ENCODE measurements around the gene SELENOS.

SELENOS gene

DNA sequence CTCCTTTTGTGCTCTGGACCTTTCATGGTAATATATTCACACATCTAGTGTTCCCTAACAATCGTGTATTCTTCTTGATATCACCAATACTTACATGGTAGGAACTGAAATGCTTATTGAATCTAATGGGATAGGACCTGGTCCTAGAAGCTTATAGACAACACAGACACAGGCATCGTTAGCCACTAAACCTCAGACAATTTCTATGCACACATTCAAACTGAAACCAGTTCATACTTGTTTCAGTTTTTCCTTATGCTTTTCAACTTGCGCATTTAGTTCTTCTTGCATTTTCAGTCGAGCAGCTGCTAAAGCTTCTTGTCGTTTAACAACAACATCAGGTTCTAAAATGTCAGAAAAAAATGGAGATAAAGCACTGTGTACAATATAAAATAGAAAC is 2.3 kb downstream of the SELENOS start:
- DNase-seq: no peak

DNA sequence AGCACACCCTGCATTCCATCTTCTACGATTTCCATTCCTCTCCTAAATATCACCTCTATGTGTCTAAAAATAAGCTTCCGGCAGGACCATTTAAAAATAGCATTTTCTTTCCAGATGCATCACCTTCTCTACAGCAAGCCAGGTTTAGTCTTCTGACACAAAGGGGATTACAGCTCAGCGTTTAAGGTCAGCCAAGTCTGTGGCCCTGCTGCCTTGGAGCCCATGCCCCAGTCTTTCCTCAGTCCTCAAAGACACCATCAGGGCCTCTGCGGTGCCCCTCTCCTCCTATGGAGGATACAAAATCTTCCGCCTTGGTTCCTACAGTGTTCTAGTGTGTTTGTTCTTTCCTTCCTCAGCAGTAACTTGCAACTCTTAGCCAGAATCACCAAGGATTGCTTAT is 3.8 kb downstream of the SELENOS start:
- DNase-seq: no peak

DNA sequence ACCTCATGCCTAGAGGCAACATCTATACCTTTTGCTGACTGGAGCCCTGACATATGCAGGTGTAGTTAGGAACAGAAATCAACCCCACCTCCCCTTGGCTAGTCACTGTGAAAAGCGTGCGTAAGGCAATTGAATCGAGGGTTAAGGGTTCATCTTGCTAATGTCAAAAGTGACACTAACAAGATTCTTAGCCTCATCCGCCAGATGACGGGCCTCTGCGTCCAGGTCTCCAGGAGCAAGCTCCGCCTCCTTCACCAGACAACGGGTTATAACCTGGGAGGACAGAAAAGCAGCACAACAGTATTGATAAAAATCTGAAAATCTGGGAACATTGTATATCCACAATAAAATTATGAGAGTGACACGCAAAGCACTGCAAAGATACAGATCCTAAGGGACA is 4.7 kb downstream of the SELENOS start:
- DNase-seq: no peak

DNA sequence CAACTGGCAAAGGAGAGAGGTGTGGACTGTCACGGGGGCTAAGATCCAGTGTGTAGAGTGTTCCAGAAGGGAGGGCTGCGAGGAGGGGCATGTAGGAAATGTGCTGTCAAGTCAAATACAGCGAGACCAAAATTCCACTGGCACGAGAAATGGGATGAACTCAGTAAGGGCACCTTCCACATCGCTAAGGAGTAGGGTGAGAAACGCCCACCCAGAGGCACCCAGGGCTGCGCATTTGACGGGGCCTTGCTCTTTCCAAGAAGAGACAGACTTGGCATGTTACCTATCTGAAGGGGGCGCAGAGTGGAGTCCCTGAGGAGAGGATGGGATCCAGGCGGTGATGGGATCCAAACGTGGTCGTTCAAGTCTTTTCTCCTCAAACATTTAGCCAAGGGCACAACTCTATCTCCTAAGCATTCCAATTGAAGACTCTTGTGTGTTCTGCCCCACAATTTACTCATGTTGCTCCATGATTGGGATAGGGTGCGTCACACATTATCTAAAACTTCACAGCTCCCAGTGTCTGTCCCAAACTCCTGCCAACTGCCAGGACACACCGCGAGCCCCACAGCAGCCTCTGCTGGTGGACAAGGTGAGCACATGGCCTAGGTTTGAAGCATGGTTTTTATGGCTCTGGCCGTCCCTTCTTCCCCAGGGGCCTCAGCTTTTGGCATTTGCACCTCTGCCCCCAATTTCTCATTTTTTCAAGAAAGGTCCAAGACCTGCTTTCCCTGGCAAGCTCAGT is 7.6 kb downstream of the SELENOS start:
- no peak for DNase-seq

DNA sequence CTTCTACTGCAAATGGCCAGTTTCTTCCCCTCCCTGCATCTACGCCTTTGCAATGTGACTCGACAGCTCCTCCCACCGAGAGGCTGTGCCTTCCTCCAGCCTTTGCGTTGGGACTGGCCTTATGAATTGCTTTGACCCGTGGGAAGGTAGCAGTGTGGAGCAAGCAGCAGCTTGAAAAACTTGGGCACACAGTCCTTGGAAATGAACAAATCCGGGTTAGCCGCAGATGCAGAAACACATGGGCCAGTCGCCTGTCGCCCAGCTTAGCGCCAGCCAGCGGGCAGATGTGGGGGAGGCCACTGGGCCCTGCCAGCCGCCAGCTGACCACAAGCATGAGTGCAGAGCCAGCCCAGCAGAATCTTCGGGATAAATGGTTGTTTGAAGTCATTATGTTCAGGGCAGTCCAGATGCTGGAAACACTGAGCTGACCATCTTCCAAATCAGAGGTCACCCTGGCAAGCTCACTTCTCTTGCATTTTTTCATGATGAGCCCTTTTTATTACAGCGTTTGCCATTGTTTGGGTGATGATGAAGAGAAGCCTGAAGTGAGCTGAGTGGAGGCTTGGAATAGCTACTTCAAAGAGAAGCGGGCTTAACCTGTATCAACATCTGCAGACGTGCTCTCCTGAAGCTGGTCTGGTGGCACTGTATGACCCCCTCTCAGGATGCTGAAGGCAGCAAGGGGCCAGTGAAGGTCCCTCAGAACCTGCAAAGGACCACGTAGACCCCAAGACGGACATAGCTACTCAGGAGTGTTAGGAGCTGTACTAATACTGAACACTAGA is 9.8 kb downstream of the SELENOS start:
- no peak for DNase-seq

DNA sequence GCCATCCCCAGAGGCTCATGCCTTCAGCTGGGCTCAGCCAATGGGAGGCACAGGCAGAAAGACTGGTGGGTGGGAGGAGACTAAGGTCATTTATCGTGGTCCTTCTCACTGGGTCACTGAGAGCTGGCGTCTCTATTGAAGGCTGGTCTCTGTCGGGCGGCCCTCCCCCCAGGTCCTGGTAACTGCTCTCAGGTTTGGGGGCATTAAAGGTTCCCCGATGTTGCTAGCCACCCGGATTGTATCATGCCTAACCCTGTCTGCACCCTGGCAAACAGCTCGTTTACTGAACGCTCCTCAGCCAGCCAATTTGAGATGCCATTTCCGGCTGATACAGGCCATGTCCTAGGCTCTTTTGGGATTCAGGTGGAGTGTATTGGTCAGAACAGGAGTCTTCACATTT is 10.5 kb downstream of the SELENOS start:
- no peak for DNase-seq

DNA sequence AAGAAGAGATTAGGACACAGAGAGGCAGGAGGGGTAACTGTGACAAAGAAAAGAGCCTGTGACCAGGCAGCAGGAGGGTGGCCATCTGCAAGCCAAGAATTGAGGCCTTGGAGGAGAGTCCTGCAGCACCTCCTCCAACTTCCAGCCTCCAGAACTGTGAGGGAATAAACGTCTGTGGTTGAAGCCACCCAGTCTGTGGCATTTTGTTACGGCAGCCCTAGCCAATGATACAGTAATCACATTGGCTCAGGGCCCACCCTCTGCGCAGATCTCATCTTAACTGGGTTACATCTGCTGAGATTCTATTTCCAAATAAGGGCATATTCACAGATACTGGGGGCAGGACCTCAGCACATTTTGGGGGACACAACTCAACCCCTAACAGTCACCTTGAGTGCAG is 11.3 kb downstream of the SELENOS start:
- DNase-seq: no peak

DNA sequence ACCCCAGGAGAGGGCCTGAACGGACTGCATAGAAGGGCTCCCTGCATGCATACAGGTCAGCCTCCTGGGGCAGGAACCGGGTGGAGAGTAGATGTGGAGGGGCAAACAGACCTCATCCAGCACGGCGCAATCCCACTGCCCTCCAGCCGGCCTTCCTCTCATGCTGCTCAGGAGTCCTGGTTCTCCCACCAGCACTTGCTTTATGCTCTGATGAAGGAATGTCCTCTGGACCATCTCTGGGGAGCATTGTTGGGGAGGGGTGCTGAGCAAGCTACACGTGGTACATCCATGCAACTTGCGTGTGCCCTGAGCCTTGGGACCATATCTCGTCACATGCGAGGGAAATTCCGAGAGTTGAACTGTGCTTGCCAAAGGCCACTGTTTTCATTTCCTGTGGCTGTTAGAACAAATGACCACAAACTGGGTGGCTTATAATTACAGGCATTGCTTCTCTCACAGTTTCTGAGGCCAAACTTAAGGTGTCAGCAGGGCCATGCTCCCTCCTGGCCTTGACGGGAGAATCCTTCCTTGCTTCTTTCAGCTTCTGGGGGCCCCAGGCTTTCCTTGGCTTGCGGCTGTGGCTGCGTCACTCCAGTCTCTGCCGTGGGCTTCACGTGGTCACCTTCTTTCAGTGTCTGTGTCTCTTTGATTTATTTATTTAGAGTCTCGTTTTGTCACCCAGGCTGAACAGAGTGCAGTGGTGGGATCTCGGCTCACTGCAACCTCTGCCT is 12.2 kb downstream of the SELENOS start:
- no peak for DNase-seq

DNA sequence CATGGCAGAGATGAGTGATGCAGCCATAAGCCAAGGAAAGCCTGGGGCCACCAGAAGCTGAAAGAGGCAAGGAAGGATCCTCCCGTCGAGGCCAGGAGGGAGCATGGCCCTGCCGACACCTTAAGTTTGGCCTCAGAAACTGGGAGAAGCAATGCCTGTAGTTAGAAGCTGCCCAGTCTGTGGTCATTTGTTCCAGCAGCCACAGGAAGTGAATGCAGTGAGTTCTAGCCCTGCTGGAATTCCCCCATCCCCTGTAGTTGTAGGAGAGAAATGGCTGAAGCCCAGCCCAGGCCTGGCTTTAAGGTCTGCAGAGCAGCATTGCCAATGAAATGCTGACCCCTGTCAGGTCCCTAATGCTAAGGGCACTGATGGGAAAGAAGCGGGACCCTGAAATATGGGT is 13.3 kb downstream of the SELENOS start:
- no peak for DNase-seq

DNA sequence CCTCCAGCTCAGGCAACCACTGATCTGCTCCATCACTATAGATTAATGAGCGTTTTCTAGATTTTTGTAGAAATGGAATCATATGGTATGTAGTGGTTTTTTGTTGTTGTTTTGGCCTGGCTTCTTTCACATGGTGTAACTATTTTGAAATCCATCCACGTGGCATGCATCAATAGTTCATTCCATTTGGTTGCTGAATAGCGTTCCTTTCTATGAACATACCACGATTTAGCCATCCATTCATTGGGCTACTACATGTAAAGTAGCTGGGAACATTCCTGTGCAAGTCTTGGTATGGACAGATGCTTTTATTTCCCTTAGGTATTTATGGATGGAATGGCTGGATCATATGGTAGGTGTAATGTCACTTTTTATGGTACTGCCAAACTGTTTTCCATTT is 14.7 kb downstream of the SELENOS start:
- DNase-seq: no peak

DNA sequence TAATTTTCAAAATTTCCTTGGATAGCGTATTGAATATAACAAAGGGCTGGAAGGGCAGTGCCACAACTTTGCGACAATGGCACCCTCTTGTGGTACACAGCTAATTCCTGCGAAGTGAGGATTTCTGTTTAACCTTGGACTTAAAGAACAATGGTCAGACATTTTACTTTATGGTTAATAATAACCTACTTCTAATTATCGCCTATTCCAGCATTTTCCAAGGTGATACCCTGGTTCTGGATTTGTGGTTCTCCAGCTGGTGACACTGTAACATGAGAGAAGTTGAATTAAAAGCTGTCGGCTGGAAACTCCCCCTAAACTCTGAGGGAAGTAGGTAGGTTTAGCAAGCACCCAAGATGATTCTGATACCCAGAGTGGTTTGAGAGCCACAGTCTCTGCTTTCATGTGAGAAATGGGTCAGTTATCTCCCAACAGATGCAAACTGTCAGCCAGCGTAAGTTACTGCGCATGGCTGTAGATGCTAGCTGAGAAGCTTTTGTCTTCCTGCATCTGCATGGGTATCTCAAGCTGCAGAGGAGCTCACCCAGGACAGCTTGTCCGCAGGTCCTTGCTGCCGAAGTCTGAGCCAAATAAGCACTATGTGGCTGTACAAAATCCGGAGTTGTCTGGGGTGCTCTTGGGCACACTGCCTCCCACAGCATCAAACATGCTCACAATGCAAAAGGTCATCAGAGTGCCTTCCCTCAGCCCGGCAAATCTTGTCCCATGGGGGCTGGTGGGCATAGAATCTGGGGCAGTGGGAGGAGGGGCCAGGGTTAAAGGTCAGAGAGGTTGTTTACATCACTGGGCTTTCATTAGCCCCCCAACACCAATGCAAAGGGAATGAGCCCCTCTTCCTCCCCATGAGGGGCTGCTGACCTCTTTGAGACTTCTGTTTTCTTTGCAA is 18.8 kb downstream of the SELENOS start:
- DNase-seq: peak; percentile 55

DNA sequence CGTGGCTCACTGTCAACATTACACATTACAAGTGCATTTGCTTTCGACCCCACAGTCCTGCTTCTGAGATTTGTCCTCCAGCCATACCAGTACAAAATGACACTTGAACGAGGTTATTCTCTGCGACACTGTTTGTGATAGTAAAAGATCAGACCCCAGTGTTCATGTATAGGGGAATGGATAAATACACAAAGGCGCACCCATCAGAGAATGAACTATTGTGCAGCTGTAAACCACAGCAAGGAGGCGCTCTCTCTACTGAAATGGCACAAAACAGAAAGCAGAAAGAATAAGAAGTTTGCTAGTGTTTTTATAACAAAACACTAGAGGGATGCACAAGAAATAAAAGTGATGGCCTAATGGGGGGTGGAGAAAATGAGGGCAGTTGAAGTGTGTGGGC is 20.5 kb downstream of the SELENOS start:
- no peak for DNase-seq

DNA sequence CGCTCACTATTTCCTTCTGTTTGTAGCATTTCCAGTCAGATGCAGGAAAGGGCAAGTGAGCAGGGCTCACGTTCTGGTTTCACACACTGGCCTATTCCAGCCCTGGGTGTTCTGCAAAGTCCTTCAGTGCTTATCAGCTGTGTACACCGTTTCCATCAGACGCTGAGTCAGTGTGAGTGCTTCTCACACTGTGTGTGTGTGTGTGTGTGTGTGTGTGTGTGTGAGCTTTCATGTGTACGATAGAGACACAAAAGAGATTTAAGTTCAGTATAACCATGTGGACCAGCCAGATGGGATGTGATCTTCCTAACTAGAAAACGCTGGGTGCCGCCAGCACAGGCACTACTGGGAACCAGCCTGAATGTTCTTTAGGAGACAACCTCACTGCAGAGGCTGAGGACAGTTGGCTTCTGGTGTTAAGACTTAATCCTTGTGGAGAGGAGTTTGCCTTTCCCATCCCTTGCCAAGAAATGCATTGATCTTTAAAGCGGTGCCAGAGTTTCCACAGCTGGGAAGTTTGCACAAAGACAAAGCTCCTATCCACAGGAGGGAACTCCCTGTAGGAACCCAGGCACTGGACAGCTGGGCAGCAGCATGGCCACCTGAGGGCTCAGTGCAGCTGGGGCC is 21.6 kb downstream of the SELENOS start:
- DNase-seq: peak; percentile 54

DNA sequence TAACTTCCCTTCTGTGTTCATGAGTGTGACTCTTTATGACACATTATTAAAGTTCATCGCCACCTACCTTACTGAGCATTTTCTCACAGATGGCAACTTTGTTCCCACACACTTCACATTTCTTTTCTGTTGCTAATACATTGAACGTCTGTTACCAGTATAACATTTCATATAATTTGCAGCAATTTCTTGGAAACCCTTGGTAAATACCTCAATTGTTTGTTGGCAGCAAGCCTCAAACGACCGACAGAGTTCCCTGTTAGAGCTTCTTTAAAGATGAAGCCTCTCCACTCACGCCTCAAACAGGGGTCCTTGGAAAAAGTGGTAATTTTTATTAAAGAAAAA is 22.3 kb downstream of the SELENOS start:
- no peak for DNase-seq

DNA sequence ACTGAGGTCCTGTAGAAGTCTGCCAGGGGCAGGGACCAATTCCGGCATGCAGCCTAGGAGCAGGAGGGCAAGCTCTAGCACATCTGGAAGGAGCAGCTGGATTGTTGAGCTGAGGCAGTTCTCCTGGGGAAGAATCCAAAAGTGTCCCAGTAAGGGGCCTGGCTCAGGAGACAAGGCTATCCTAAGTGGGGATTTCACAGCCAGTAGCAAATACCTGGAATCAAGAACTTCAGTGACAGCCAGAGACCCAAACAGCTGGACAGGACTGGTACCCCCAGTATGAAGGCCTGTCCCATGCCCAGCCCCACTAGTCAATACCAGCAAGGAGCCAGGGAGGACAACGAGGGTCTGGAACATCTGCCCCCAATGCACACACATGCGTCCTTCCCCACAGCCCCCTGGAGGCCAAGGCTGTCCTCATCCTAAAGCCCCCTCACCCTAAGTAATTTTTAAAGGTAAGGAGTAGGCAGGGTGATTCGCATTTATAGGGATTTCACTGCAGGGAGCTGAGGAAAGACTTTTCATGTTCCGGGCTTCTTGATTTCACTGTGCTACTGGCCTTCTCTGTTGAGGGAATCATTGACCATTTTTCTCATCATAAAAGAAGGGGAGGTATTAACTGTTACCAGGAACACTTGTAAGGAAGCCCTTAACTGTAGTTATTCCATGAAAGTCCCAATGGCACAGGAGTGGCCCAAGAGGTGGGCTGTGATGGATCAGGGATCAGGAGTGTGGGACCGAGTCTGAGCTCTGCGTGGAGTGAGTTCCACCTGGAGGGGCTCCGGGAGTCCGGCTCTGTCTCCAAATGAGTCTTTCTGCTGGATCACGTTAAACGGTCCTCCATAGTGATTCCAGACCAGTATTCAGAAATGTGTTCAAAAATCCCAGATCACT is 22.9 kb downstream of the SELENOS start:
- no peak for DNase-seq

DNA sequence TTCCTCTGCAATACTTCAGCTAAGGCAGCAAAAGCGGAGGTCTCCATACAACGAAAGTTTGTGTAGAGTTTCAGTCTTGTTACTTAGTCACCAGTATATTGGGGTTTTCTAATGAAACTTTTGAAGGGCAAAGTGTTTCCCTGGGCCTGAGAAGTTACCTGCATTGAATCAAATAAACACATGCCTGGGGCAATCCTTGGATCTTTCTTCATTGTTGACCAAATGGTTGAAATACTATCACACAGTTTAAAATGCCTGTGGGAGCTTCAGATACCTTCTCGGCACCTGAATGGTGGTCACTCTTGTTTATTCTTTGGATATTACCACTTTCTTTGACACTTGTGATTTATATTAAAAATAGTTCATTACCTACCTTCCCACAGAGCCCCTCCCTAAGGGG is 24.4 kb downstream of the SELENOS start:
- no peak for DNase-seq

DNA sequence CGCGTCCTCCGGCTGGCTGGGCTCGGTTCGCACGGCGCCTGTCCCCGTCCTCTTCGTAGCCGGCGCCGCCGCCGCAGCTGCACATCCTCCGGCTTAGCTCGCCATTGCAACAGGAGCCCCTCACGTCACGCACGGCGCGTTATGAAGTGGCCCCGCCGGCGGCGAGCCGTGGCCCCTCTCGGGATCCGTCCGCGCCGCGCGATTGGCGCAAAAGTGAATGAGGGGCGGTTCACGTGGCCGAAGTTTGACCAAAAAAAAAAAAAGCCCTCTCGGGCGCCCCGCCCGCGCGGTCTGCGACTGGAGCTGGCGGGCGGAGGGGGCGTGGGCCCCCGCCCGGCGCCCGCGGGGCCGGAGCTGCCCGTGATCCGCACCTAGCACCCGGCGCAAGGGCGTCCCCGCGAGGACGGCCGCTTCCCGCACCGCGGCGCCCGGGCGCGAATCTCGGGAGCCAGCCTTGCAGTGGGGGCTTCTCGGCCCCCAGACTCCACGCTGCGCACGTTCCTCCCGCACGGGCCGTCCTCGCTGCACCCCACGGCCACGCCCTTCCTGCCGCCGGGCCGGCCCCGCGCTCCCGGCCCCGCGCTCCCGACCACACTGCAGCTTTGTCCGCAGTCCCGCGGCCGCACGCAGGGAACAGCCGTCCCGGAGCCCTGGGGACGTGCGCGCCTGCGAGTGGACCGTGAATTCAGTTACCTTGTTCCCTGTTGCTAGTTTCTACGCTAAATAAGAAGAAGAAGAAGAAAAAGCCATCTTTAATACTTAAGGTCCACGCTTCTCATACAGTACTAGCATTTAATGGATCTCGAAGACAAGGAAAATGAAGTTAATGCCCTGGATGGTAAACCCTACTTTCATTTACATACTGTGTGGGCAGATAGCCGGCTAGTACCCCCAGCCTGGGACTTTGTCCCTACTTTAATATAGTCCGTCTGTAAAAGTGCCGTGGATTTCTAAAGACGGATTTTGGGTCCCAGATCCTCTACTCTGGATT is 25.2 kb downstream of the SELENOS start, which contains the start of gene CHSY1:
CHSY1 (minus strand) TSS at position 219 of the 991 bp plus-strand sequence. CDS start 592 bp downstream, outside the sequence.
- DNase-seq: peak; percentile 85

DNA sequence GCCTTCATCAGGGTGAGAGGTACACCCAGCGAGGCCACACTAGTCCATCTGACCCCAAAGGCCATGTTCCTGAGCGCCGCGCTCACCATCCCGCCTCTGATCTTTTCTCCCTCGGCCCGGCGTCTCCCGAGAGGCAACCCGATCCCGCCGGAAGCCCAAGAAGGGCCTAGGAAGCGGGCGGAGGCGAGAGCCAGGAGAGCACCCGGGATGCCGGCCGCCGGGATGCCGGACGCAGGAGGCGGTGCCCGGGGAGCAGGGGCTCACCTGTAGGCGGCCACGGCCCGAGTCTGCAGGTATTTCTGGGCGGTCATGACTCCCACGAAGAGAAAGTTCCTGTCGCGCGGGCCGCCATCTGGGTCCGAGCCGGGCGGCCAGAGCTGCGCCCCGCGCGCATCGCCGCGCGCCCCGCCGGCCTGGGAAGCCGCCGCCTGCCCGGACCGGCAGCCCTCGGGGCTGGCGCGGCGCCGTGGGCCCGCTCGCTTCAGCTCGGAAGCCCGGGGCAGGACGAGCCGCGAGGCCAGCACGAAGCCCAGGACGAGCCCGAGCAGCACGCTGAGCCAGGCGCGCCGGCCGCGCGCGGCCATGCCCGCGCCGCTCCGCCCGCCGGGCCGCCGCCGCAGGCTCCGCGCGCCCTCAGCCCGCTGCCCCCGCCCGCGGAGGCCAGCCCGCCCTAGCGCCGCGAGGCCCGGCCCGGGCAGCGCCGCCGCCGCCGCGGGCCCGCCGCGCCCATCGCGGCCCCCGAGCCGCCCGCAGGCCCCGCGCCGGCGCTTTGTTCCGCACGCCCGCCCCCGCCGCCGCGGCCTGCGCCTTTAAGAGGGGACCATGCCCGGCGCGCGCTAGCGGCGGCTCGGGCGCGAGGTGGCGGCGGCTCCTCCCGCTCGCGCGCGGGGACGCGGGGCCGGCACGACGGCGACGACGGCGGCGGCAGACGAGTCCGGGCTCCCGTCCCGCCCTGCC is 26.1 kb downstream of the SELENOS start:
- DNase-seq: no peak
